GM21723 (cell line): ENCODE data around the gene KLK13.

Source experiments
- ATAC-seq: cut with Tn5 transposase; IDR thresholded peaks from one replicate; pipeline ENCODE4 v1.9.1; 2021; ENCODE audit warnings: mild to moderate bottlenecking, moderate library complexity; ENCODE audit not compliant: unreplicated experiment

The KLK13 gene

GRCh38 chr19:51093101-51093500, 28.2 kb upstream of the KLK13 start:
- no peak for ATAC-seq

GRCh38 chr19:51091895-51092873, 27.3 kb upstream of the KLK13 start:
- no peak for ATAC-seq

GRCh38 chr19:51091126-51091525, 26.2 kb upstream of the KLK13 start:
- ATAC-seq = no peak

- ATAC-seq = no peak
These were observed 25.6 kb upstream of the KLK13 start for GRCh38 chr19:51090471-51090870.

- ATAC-seq = no peak
These were observed 24.9 kb upstream of the KLK13 start for GRCh38 chr19:51089786-51090185.

GRCh38 chr19:51086153-51086850, 21.4 kb upstream of the KLK13 start:
- ATAC-seq = no peak

GRCh38 chr19:51084505-51084904, 19.6 kb upstream of the KLK13 start:
- no peak for ATAC-seq

GRCh38 chr19:51083783-51084182, 18.9 kb upstream of the KLK13 start:
- no peak for ATAC-seq

GRCh38 chr19:51083181-51083580, 18.3 kb upstream of the KLK13 start:
- no peak for ATAC-seq

- ATAC-seq = no peak
These were observed 17.7 kb upstream of the KLK13 start, which contains the start of gene KLK14 for GRCh38 chr19:51082611-51083010. KLK14 (minus strand) TSS chr19:51082887; CDS start chr19:51082614, 273 bp downstream.

- no peak for ATAC-seq
These were observed 16.6 kb upstream of the KLK13 start for GRCh38 chr19:51081476-51081875.

- ATAC-seq = no peak
These were observed 14.7 kb upstream of the KLK13 start for GRCh38 chr19:51079481-51080110.

GRCh38 chr19:51078731-51079130, 13.8 kb upstream of the KLK13 start:
- no peak for ATAC-seq

GRCh38 chr19:51078104-51078503, 13.2 kb upstream of the KLK13 start:
- ATAC-seq = no peak

- ATAC-seq = no peak
These were observed 11.8 kb upstream of the KLK13 start for GRCh38 chr19:51076631-51077213.

- no peak for ATAC-seq
These were observed 11.1 kb upstream of the KLK13 start for GRCh38 chr19:51075998-51076397.

- ATAC-seq = no peak
These were observed 6.2 kb upstream of the KLK13 start for GRCh38 chr19:51071095-51071405.

GRCh38 chr19:51070334-51071094, 5.6 kb upstream of the KLK13 start:
- ATAC-seq = no peak

GRCh38 chr19:51066393-51067186, 1.7 kb upstream of the KLK13 start:
- no peak for ATAC-seq
